Measurements from ENCODE around the gene SPO11. TPM values are rescaled to one million over a fixed set of nuclear protein-coding genes. Genes with fewer than 3 reads are reported as not detected.
A peak's percentile ranks its signal among the peaks of the same experiment; 100 is the strongest.

SPO11 gene
- total RNA-seq (2022) (not detected in 2 replicates), Bru-seq, nascent RNA (not detected), BruChase-seq, experiment 1, labeled RNA remaining after a 6-hour chase (not detected), BruChase-seq, experiment 2, labeled RNA remaining after a 2-hour chase (not detected)
- long read RNA-seq = 0 reads

- peak; percentile 17 for TF ChIP-seq CTCF (IDR thresholded peaks at IDR 0.05; ENCODE audit: unreplicated experiment)
- no TSS peak for BruUV-seq (replicated peaks)
- H3K27ac Mint-ChIP-seq (ENCODE audit: low read depth, unreplicated experiment) = no peak within 1 kb of the TSS
- H3K36me3 Mint-ChIP-seq (ENCODE audit: insufficient read depth, unreplicated experiment) = no peaks in the 10 kb centered on the region
- H3K9me3 Mint-ChIP-seq (ENCODE audit: unreplicated experiment) = no peaks in the 10 kb centered on the region
- no peak within 1 kb of the TSS for H3K4me3 Mint-ChIP-seq (ENCODE audit: unreplicated experiment)
- no peak for DNase-seq (ENCODE audit: unreplicated experiment)
- H3K4me1 Mint-ChIP-seq (ENCODE audit: insufficient read depth, unreplicated experiment) = peaks cover 7% of the 10 kb centered on the region
- CTCF ChIA-PET = interaction anchor here (0.7 to 14.1 kb wide), 9 partner anchors 8 to 287 kb away, joined by 3 to 426 read pairs (median 4); partner anchors contain the start of gene RAE1
- intact Hi-C loops (cut with micrococcal nuclease) = no loop called here
- POLR2A ChIA-PET = interaction anchor here (0.6 to 3.4 kb wide), 7 partner anchors 15 to 1089 kb away, joined by 3 to 8 read pairs (median 3); no protein-coding TSS in a partner anchor
- peaks cover 18% of the 10 kb centered on the region for H3K27me3 Mint-ChIP-seq (ENCODE audit: insufficient read depth, unreplicated experiment)
Observed at GRCh38 chr20:57329608-57330221, at the start of gene SPO11. TSS of gene SPO11 (plus strand) at chr20:57329803. CDS start at chr20:57329868, 65 bp downstream.

GRCh38 chr20:57280221-57280620, 49.4 kb upstream of the SPO11 start:
- no peaks in the 10 kb centered on the region for H3K36me3 Mint-ChIP-seq (ENCODE audit: insufficient read depth, unreplicated experiment)

GRCh38 chr20:57281900-57282299, 47.7 kb upstream of the SPO11 start:
- no peak overlapping the region for H3K27ac Mint-ChIP-seq (ENCODE audit: low read depth, unreplicated experiment)
- BruUV-seq (replicated peaks) = no TSS peak
- no peaks in the 10 kb centered on the region for H3K9me3 Mint-ChIP-seq (ENCODE audit: unreplicated experiment)
- ChIA-PET CTCF (interaction anchor here (0.6 to 1.1 kb wide), 2 partner anchors 192 to 732 kb away, joined by 4 to 5 read pairs; no protein-coding TSS in a partner anchor), POLR2A (interaction anchor here (1.4 kb wide), 1 partner anchor 12 kb away, joined by 3 read pairs; no protein-coding TSS in a partner anchor)
- H3K4me3 Mint-ChIP-seq (ENCODE audit: unreplicated experiment) = no peak overlapping the region
- H3K27me3 Mint-ChIP-seq (ENCODE audit: insufficient read depth, unreplicated experiment) = peaks cover 60% of the 10 kb centered on the region
- no peaks in the 10 kb centered on the region for H3K4me1 Mint-ChIP-seq (ENCODE audit: insufficient read depth, unreplicated experiment)
- H3K36me3 Mint-ChIP-seq (ENCODE audit: insufficient read depth, unreplicated experiment) = no peaks in the 10 kb centered on the region
- no peak for DNase-seq (ENCODE audit: unreplicated experiment)
- no peak for TF ChIP-seq CTCF (IDR thresholded peaks at IDR 0.05; ENCODE audit: unreplicated experiment)
- intact Hi-C loops (cut with micrococcal nuclease) = no loop called here

More at GRCh38 chr20:57280221-57280620, 49.4 kb upstream of the SPO11 start:
- Mint-ChIP-seq H3K27me3 (ENCODE audit: insufficient read depth, unreplicated experiment) (peaks cover 65% of the 10 kb centered on the region), H3K9me3 (ENCODE audit: unreplicated experiment) (no peaks in the 10 kb centered on the region), H3K4me3 (ENCODE audit: unreplicated experiment) (no peak overlapping the region), H3K27ac (ENCODE audit: low read depth, unreplicated experiment) (no peak overlapping the region), H3K4me1 (ENCODE audit: insufficient read depth, unreplicated experiment) (peaks cover 7% of the 10 kb centered on the region)
- POLR2A ChIA-PET = no interaction called here
- no TSS peak for BruUV-seq (replicated peaks)
- no peak for TF ChIP-seq CTCF (IDR thresholded peaks at IDR 0.05; ENCODE audit: unreplicated experiment)
- CTCF ChIA-PET = interaction anchor here (0.6 to 1.1 kb wide), 3 partner anchors 17 to 52 kb away, joined by 3 to 6 read pairs (median 5); no protein-coding TSS in a partner anchor
- DNase-seq (ENCODE audit: unreplicated experiment) = no peak
- intact Hi-C loops (cut with micrococcal nuclease) = no loop called here

GRCh38 chr20:57282670-57283361, 46.8 kb upstream of the SPO11 start:
- H3K27me3 Mint-ChIP-seq (ENCODE audit: insufficient read depth, unreplicated experiment) = peaks cover 60% of the 10 kb centered on the region
- DNase-seq (ENCODE audit: unreplicated experiment) = no peak

More at GRCh38 chr20:57282670-57283361, 46.8 kb upstream of the SPO11 start:
- no peaks in the 10 kb centered on the region for H3K4me1 Mint-ChIP-seq (ENCODE audit: insufficient read depth, unreplicated experiment)
- no peak overlapping the region for H3K4me3 Mint-ChIP-seq (ENCODE audit: unreplicated experiment)
- POLR2A ChIA-PET = interaction anchor here (1.4 kb wide), 1 partner anchor 11 kb away, joined by 3 read pairs; no protein-coding TSS in a partner anchor
- no peak for TF ChIP-seq CTCF (IDR thresholded peaks at IDR 0.05; ENCODE audit: unreplicated experiment)
- H3K27ac Mint-ChIP-seq (ENCODE audit: low read depth, unreplicated experiment) = no peak overlapping the region
- no TSS peak for BruUV-seq (replicated peaks)
- CTCF ChIA-PET = interaction anchor here (0.6 to 1.1 kb wide), 3 partner anchors 27 to 733 kb away, joined by 3 to 5 read pairs (median 4); no protein-coding TSS in a partner anchor
- no peaks in the 10 kb centered on the region for H3K36me3 Mint-ChIP-seq (ENCODE audit: insufficient read depth, unreplicated experiment)
- intact Hi-C loops (cut with micrococcal nuclease) = no loop called here
- H3K9me3 Mint-ChIP-seq (ENCODE audit: unreplicated experiment) = no peaks in the 10 kb centered on the region
